Measurements from ENCODE around the gene ZC3H14.

The ZC3H14 gene

DNA sequence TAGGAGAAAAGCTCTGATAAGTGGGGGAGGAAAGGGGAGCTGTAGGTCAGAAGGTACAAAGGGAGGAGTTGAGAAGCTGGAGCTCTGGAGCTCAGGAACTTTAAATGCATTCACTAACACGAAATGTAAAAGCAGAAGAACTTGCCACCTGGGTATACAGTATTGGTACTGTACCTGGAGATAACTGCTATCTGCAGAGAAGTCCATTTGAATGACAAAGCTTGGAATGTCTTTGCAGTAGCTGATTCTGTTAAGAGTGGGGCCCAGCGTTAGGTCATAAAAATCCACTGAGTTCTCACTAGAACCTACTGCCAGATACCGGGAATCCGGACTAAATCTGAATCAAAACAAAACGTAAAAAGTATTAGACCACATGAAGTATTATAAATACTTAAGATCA, 55.6 kb downstream of the ZC3H14 start:
- ChIA-PET POLR2A (ENCODE audit: low non-redundant PET) (no interaction called here), CTCF (interaction anchor here (0.5 kb wide), 1 partner anchor 1817 kb away, joined by 3 read pairs; no protein-coding TSS in a partner anchor)
- TF ChIP-seq, protein P1, sequence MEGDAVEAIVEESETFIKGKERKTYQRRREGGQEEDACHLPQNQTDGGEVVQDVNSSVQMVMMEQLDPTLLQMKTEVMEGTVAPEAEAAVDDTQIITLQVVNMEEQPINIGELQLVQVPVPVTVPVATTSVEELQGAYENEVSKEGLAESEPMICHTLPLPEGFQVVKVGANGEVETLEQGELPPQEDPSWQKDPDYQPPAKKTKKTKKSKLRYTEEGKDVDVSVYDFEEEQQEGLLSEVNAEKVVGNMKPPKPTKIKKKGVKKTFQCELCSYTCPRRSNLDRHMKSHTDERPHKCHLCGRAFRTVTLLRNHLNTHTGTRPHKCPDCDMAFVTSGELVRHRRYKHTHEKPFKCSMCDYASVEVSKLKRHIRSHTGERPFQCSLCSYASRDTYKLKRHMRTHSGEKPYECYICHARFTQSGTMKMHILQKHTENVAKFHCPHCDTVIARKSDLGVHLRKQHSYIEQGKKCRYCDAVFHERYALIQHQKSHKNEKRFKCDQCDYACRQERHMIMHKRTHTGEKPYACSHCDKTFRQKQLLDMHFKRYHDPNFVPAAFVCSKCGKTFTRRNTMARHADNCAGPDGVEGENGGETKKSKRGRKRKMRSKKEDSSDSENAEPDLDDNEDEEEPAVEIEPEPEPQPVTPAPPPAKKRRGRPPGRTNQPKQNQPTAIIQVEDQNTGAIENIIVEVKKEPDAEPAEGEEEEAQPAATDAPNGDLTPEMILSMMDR (conservative IDR thresholded peaks at IDR 0.05; ENCODE audit: low read depth), result no peak

DNA sequence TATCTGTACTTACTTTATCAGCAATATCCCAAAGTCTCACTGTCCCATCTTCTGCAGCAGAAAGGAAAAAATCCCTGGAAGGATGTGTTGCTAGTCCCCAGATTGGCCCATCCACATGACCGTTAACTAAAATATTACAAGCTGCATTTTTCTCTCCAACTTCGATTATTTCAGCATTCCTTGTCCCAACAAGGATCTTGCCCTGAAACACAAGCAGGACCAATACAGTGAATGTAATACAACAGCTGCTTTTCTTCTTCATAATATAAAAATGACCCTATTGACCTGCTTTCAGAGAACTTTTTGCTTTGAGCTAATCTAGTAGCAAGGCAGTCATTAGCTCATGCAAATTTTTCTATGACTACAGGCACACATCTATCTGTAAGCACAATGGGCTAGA, 58.3 kb downstream of the ZC3H14 start:
- CTCF ChIA-PET, result interaction anchor here (0.6 kb wide), 1 partner anchor 54 kb away, joined by 5 read pairs; no protein-coding TSS in a partner anchor
- no peak overlapping the region for H3K27ac ChIP-seq
- POLR2A ChIA-PET (ENCODE audit: low non-redundant PET), result no interaction called here
- DNase-seq (ENCODE audit: low spot score), result no peak
- TF ChIP-seq, protein P1 (conservative IDR thresholded peaks at IDR 0.05; ENCODE audit: low read depth), result no peak

More for the DNA sequence above, 55.6 kb downstream of the ZC3H14 start:
- no peak overlapping the region for H3K27ac ChIP-seq
- no peak for DNase-seq (ENCODE audit: low spot score)

DNA sequence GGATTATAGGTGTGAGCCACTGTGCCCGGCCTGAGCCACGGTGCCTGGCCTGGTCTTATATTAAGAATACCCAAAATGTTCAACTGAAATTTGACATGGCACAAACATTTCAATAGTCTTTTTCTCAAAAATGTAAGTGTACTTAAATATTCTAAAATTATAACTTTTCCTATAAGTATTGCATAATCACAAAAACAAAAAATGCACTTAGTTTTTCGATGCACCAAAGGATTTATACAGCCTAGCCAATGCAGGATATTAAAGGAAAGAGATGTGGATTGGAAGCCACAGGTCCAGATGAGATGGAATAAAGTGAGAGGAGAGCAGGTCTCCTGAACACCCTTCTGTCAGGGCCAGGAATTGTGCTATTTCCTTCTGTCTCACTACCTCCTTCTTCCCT, 62.8 kb downstream of the ZC3H14 start:
- CTCF ChIA-PET, result no interaction called here
- no peak for DNase-seq (ENCODE audit: low spot score)

DNA sequence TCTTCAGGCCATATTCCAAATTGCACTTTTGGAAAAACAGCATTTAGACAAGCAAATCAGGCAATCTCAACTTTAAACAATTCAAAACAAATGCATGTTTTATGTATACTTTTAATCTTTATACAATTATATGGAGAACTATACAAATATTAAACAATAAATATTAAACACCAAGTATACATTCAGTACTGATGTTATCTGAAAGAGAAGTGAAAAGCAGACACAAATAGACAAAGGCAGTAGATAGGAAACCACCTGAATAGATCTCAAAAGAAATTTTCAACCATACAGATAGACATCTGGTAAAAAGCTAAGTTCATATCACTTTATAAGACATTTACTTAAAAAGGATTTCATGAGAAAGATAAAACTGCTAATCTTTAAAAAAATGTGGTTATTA, 65.2 kb downstream of the ZC3H14 start:
- CTCF ChIA-PET, result interaction anchor here (1.0 kb wide), 1 partner anchor 40 kb away, joined by 6 read pairs; no protein-coding TSS in a partner anchor
- POLR2A ChIA-PET (ENCODE audit: low non-redundant PET), result no interaction called here
- no peak overlapping the region for H3K27ac ChIP-seq
- TF ChIP-seq, protein P1 (conservative IDR thresholded peaks at IDR 0.05; ENCODE audit: low read depth), result no peak
- no peak for DNase-seq (ENCODE audit: low spot score)

More for the DNA sequence above, 62.8 kb downstream of the ZC3H14 start:
- H3K27ac ChIP-seq, result no peak overlapping the region
- POLR2A ChIA-PET (ENCODE audit: low non-redundant PET), result no interaction called here
- TF ChIP-seq, protein P1 (conservative IDR thresholded peaks at IDR 0.05; ENCODE audit: low read depth), result no peak

DNA sequence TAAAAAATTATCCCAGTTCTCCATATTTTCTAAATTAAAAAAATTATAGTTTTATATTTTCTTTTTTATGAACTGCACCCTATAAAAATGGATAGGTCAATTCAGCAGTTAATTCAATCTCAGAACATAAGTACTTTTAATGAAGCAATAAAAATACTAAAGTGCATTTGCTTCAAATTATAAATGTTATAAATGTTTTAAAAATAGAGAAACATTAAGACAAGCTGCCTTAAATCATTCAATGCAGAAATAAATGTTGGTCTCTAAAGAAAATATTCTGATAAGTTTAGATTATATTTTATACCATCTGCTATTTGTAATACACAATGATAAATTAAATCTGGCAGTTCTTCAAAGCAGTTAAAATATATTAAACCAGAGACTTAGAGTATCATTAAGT, 65.6 kb downstream of the ZC3H14 start:
- no peak for DNase-seq (ENCODE audit: low spot score)
- CTCF ChIA-PET, result no interaction called here
- POLR2A ChIA-PET (ENCODE audit: low non-redundant PET), result no interaction called here
- TF ChIP-seq, protein P1 (conservative IDR thresholded peaks at IDR 0.05; ENCODE audit: low read depth), result no peak
- no peak overlapping the region for H3K27ac ChIP-seq

DNA sequence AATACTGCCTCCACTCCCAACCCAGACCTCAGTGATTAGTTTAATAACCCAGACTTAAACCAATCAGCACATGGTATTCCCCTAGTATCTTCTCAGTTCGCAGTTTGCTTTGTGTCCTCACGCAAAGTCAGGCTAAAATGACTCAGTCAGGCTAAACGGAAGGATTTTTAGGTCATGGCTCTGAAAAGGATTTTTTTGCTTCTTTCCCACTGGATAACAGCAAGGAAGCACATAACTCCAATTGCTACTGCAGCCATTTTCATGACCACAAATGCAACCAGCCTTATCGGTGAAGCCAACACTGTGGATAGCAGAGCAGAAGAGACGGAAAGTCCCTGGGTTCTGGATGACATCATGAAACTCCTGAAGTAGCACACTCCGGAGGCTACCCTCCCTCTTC, 67.7 kb downstream of the ZC3H14 start:
- H3K27ac ChIP-seq, result no peak overlapping the region
- ChIA-PET POLR2A (ENCODE audit: low non-redundant PET) (no interaction called here), CTCF (no interaction called here)
- TF ChIP-seq, protein P1 (conservative IDR thresholded peaks at IDR 0.05; ENCODE audit: low read depth), result no peak
- no peak for DNase-seq (ENCODE audit: low spot score)

DNA sequence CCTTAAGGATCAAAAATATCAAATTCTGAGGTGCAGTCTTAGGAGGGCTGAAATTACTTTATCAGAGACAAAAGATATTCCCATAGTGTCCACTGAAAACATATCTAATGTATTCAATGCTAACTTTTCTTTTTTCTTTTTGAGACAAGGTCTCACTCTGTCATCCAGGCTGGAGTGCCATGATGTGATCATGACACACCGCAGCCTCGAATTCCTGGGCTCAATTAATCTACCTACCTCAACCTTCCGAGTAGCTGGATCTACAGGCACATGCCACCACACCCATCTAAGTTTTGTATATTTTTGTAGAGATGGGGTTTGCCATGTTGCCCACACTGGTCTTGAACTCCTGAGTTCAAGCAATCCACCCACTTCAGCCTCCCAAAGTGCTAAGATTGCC, 68.3 kb downstream of the ZC3H14 start:
- POLR2A ChIA-PET (ENCODE audit: low non-redundant PET), result no interaction called here
- DNase-seq (ENCODE audit: low spot score), result no peak
- no peak overlapping the region for H3K27ac ChIP-seq
- TF ChIP-seq, protein P1 (conservative IDR thresholded peaks at IDR 0.05; ENCODE audit: low read depth), result no peak
- CTCF ChIA-PET, result no interaction called here
